ENCODE measurements around the gene NUP88. TPM values are rescaled to one million over a fixed set of nuclear protein-coding genes. Genes with fewer than 3 reads are reported as not detected.

Gene NUP88
- total and polyA plus RNA-seq, 8 donors = 29.8 to 185 (median 80.3) TPM

DNA sequence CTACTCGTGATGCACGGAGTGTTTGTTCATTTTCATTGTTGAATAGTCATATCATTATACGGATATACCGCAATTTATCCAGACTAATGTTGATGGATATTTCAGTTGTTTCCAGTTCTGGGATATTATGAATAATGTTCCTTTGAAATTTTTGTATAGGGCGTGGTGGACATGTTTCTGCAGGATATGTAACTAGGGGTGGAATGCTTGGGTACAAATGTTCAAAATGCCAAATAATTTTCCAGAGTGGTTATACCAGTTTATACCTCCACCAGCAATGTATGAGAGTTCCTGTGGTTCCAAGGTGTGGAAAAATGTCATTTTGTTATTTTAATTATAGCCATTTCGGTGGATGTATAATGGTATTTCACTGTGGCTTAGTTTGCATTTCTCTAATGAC lies 53.6 kb downstream of the NUP88 start:
- no peak for DNase-seq
- H3K4me3 ChIP-seq = no peak overlapping the region
- no peaks in the 10 kb centered on the region for H3K27me3 ChIP-seq
- WGBS, 5 donors = 79 to 96% (median 89%) methylated on average over 6 of the region's 6 CpGs
- H3K4me1 ChIP-seq = peaks cover 0 to 23% (median 9%) of the 10 kb centered on the region in 4 donors
- TF ChIP-seq EP300 (IDR thresholded peaks at IDR 0.05) (no peak), POLR2A (IDR thresholded peaks at IDR 0.05) (no peak), POLR2AphosphoS5 (IDR thresholded peaks at IDR 0.05) (no peak)
- TF ChIP-seq, protein P1, sequence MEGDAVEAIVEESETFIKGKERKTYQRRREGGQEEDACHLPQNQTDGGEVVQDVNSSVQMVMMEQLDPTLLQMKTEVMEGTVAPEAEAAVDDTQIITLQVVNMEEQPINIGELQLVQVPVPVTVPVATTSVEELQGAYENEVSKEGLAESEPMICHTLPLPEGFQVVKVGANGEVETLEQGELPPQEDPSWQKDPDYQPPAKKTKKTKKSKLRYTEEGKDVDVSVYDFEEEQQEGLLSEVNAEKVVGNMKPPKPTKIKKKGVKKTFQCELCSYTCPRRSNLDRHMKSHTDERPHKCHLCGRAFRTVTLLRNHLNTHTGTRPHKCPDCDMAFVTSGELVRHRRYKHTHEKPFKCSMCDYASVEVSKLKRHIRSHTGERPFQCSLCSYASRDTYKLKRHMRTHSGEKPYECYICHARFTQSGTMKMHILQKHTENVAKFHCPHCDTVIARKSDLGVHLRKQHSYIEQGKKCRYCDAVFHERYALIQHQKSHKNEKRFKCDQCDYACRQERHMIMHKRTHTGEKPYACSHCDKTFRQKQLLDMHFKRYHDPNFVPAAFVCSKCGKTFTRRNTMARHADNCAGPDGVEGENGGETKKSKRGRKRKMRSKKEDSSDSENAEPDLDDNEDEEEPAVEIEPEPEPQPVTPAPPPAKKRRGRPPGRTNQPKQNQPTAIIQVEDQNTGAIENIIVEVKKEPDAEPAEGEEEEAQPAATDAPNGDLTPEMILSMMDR (IDR thresholded peaks at IDR 0.05) = no peak
- intact Hi-C loops (cut with DNase I; ENCODE audit: low total_unique reads) = no loop called here
- peaks cover 17 to 93% (median 87%) of the 10 kb centered on the region in 4 donors for H3K36me3 ChIP-seq
- no peaks in the 10 kb centered on the region for H3K9me3 ChIP-seq
- H3K27ac ChIP-seq = no peak overlapping the region

DNA sequence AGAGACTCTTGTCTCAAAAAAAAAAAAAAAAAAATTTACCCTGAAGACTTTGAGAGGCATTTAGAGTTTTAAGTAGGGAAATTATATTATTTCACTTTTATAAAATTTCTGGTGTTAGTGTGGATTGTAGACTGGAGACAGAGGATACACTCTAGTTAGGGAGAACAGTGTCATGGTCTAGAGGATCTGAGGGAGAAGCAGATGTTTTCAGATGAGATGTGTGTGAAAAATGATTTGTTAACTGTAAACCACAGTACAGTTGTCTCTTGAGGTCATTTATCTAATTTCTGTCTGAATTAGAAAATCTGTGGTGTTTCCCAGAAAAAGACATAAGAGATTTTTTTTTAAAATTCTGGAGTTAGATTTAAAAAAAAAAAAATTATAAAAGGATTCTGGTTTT lies 54.8 kb downstream of the NUP88 start:
- H3K36me3 ChIP-seq = peaks cover 24 to 92% (median 86%) of the 10 kb centered on the region in 4 donors
- H3K9me3 ChIP-seq = no peaks in the 10 kb centered on the region

DNA sequence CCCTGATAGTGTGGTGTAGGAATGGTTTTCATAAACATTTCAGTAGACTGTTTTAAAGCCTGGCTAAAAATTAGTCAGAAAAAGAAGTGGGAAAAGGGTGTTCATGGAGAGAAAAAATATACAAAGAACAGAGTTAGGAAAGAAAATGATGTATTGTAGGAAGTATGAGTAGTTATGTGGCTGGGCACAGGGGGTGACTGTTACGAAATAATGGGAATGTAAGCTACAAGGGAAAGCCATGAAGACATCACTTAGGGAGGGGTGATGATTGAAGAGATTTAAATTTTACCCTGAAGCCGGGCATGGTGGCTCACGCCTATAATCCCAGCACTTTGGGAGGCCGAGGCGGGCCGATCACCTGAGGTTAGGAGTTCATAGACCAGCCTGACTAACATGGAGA lies 55.3 kb downstream of the NUP88 start:
- no peak overlapping the region for H3K4me3 ChIP-seq
- peaks cover 24 to 90% (median 86%) of the 10 kb centered on the region in 4 donors for H3K36me3 ChIP-seq
- H3K27me3 ChIP-seq = no peaks in the 10 kb centered on the region
- WGBS, 5 donors = 89 to 98% (median 94%) methylated on average over 6 of the region's 6 CpGs
- TF ChIP-seq, protein P1 (IDR thresholded peaks at IDR 0.05) = no peak
- no peak for TF ChIP-seq EP300 (IDR thresholded peaks at IDR 0.05)
- no peak for TF ChIP-seq POLR2AphosphoS5 (IDR thresholded peaks at IDR 0.05)
- no peak for TF ChIP-seq POLR2A (IDR thresholded peaks at IDR 0.05)
- intact Hi-C loops (cut with DNase I; ENCODE audit: low total_unique reads) = no loop called here
- H3K4me1 ChIP-seq = peaks cover 0 to 23% (median 9%) of the 10 kb centered on the region in 4 donors
- H3K9me3 ChIP-seq = no peaks in the 10 kb centered on the region
- H3K27ac ChIP-seq = no peak overlapping the region
- DNase-seq = no peak

More for the DNA sequence above, 54.8 kb downstream of the NUP88 start:
- TF ChIP-seq POLR2AphosphoS5 (IDR thresholded peaks at IDR 0.05) (no peak), POLR2A (IDR thresholded peaks at IDR 0.05) (no peak), EP300 (IDR thresholded peaks at IDR 0.05) (no peak)
- TF ChIP-seq, protein P1 (IDR thresholded peaks at IDR 0.05) = no peak
- no peak for DNase-seq
- intact Hi-C loops (cut with DNase I; ENCODE audit: low total_unique reads) = no loop called here
- no peak overlapping the region for H3K27ac ChIP-seq
- peaks cover 0 to 23% (median 9%) of the 10 kb centered on the region in 4 donors for H3K4me1 ChIP-seq
- no peak overlapping the region for H3K4me3 ChIP-seq
- H3K27me3 ChIP-seq = no peaks in the 10 kb centered on the region

DNA sequence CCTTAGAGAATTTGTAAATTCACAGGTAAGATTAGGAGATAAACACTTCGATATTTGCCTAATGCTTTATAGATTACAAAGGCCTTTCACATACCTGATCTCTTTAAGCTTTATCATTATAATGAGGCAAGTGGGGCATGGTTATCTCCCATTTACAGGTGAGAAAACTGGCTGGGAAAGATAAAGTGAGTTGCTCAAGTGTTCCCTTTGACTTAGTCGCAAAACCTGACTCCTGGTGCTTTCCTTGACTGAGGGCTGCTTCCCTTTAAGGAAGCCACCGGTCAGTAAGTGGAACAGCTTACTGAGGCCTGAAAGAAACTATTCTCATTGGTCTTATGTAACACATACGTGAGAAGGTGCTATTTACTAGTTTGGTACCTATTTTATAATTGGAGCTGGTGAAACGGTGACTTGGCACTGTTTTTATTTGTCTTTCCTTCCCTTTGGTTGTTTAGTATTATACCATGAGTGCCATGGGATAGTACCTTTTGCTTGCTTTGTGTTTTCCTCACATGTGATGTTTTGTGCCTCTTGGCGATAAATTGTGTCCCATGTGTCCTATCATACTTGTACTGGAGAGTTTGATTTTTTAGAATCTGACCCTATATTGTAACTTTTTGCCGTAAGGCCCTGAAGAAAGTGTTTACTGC lies 57.2 kb downstream of the NUP88 start:
- Histone ChIP-seq H3K4me1 (peaks cover 0 to 23% (median 9%) of the 10 kb centered on the region in 4 donors), H3K27me3 (no peaks in the 10 kb centered on the region), H3K4me3 (no peak overlapping the region), H3K9me3 (no peaks in the 10 kb centered on the region), H3K36me3 (peaks cover 30 to 91% (median 86%) of the 10 kb centered on the region in 4 donors), H3K27ac (peak overlapping the region in 2 of 5 donors; percentile 1 to 16)
- TF ChIP-seq, protein P1 (IDR thresholded peaks at IDR 0.05) = no peak
- TF ChIP-seq POLR2A (IDR thresholded peaks at IDR 0.05) = no peak
- peak in 1 of 3 donors; percentile 3 for TF ChIP-seq POLR2AphosphoS5 (IDR thresholded peaks at IDR 0.05)
- TF ChIP-seq EP300 (IDR thresholded peaks at IDR 0.05) = no peak
- WGBS, 5 donors = 31 to 57% (median 47%) methylated on average over 7 of the region's 7 CpGs
- DNase-seq = peak in 1 of 2 donors; percentile 60
- intact Hi-C loops (cut with DNase I; ENCODE audit: low total_unique reads) = no loop called here
